ENCODE results near the gene TEX13C. TPM values are rescaled to one million over a fixed set of nuclear protein-coding genes. Genes with fewer than 3 reads are reported as not detected.

TEX13C gene
- total RNA-seq, 1 donor from 2014 or later, result not detected

DNA sequence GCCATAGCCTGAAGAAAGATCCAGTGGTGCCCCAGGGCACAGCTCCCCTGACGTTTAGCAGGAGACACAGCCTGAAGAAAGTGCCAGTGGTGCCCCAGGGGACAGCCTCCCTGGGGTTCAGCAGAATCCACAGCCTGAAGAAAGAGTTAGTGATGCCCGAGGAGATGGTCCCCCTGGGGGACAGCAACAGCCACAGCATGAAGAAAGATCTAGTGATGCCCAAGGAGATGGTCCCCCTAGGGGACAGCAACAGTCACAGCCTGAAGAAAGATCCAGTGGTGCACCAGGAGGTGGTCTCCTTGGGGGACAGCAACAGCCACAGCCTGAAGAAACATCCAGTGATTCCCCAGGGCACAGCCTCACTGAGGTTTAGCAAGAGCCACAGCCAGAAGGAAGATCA lies 2.8 kb downstream of the TEX13C start:
- H3K27ac Mint-ChIP-seq, result no peak overlapping the region
- no peaks in the 10 kb centered on the region for H3K27me3 Mint-ChIP-seq (ENCODE audit: insufficient read depth)
- H3K4me3 Mint-ChIP-seq, result no peak overlapping the region
- DNase-seq (ENCODE audit: low spot score), result no peak
- H3K36me3 Mint-ChIP-seq (ENCODE audit: low read depth), result no peaks in the 10 kb centered on the region
- no peaks in the 10 kb centered on the region for H3K9me3 Mint-ChIP-seq
- intact Hi-C loops (cut with micrococcal nuclease), result no loop called here
- H3K4me1 Mint-ChIP-seq (ENCODE audit: low read depth), result no peaks in the 10 kb centered on the region

DNA sequence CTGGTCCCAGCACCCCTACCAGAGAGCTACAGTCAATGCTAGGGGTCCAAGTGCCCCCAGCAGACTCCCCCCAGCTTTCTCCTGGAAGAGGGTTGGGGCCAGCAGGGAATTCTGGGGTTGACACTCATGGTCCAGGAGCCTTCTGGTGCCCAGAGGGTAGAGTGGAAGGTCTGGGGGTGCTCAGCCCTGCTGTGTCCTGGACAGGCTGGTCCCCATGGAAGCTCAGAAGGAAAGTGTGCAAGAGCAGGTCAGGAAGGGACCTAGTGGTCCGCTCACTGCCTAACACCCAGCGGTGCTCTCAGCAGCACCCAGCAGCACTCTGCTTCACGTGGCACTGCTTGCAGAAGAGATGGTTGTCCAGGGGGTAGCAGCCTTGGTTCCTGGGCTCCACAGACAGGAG lies 6.9 kb downstream of the TEX13C start:
- H3K27ac Mint-ChIP-seq, result no peak overlapping the region
- H3K36me3 Mint-ChIP-seq (ENCODE audit: low read depth), result no peaks in the 10 kb centered on the region
- H3K4me1 Mint-ChIP-seq (ENCODE audit: low read depth), result no peaks in the 10 kb centered on the region
- DNase-seq (ENCODE audit: low spot score), result no peak
- H3K9me3 Mint-ChIP-seq, result no peaks in the 10 kb centered on the region
- no peaks in the 10 kb centered on the region for H3K27me3 Mint-ChIP-seq (ENCODE audit: insufficient read depth)
- no peak overlapping the region for H3K4me3 Mint-ChIP-seq
- intact Hi-C loops (cut with micrococcal nuclease), result no loop called here

DNA sequence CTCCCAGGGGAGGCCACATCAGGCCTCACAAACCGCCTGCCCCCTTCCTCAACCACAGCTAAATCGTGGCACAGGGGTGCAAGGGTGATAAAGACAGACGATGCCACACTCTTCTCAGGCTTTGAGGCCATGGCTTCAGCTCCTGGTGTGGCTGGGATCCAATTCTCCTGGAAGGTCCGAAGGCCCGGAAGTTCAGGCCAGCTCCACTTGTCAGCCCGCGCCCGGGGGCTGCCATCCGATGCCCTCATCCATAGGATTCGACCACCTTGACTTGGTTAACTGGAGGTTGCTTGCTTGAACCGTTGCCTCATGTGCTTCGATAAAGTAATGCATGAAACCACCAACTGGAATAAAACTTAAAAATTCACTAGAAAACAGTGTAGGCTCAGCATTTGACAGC lies 8.2 kb downstream of the TEX13C start:
- Mint-ChIP-seq H3K4me1 (ENCODE audit: low read depth) (no peaks in the 10 kb centered on the region), H3K36me3 (ENCODE audit: low read depth) (no peaks in the 10 kb centered on the region), H3K27me3 (ENCODE audit: insufficient read depth) (no peaks in the 10 kb centered on the region), H3K4me3 (no peak overlapping the region), H3K9me3 (no peaks in the 10 kb centered on the region), H3K27ac (no peak overlapping the region)
- DNase-seq (ENCODE audit: low spot score), result no peak
- intact Hi-C loops (cut with micrococcal nuclease), result no loop called here

DNA sequence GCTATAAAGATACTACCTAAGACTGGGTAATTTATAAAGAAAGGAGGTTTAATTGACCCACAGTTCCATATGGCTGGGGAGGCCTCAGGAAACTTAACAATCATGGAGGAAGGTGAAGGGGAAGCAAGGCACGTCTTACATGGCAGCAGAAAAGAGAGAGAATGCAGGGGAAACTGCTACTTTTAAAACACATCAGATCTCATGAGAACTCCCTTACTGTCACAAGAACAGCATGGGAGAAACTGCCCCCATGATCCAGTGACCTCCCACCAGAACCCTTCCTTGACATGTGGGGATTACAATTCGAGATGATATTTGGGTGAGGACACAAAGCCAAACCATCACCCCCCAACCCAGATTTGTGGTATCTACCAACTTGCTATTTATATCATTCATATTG lies 13.9 kb downstream of the TEX13C start:
- intact Hi-C loops (cut with micrococcal nuclease), result no loop called here
- no peaks in the 10 kb centered on the region for H3K9me3 Mint-ChIP-seq
- no peak overlapping the region for H3K27ac Mint-ChIP-seq
- H3K4me1 Mint-ChIP-seq (ENCODE audit: low read depth), result no peaks in the 10 kb centered on the region
- H3K4me3 Mint-ChIP-seq, result no peak overlapping the region
- no peaks in the 10 kb centered on the region for H3K36me3 Mint-ChIP-seq (ENCODE audit: low read depth)
- no peaks in the 10 kb centered on the region for H3K27me3 Mint-ChIP-seq (ENCODE audit: insufficient read depth)
- DNase-seq (ENCODE audit: low spot score), result no peak

DNA sequence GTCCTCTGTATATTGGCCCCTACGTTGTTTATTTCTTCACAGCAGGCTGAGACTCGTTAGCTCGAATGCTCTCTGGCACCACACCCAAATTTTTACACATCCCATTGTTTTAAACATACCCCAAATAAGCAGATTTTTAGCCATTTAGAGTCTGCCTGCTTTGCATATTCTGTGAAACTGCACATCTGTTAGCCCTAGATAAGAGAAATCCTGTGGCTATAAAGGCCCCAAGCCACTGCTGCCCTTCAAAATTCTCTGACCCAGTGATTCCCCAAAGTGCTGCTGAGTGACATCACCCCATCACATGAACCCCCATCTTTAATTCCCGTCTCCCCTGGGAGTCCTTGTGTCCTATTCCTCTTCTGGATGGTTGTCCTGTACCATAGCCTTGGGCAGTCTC lies 20.8 kb downstream of the TEX13C start:
- no peak overlapping the region for H3K27ac Mint-ChIP-seq
- no peaks in the 10 kb centered on the region for H3K36me3 Mint-ChIP-seq (ENCODE audit: low read depth)
- no peaks in the 10 kb centered on the region for H3K4me1 Mint-ChIP-seq (ENCODE audit: low read depth)
- H3K4me3 Mint-ChIP-seq, result no peak overlapping the region
- DNase-seq (ENCODE audit: low spot score), result no peak
- intact Hi-C loops (cut with micrococcal nuclease), result no loop called here
- H3K9me3 Mint-ChIP-seq, result no peaks in the 10 kb centered on the region
- no peaks in the 10 kb centered on the region for H3K27me3 Mint-ChIP-seq (ENCODE audit: insufficient read depth)

DNA sequence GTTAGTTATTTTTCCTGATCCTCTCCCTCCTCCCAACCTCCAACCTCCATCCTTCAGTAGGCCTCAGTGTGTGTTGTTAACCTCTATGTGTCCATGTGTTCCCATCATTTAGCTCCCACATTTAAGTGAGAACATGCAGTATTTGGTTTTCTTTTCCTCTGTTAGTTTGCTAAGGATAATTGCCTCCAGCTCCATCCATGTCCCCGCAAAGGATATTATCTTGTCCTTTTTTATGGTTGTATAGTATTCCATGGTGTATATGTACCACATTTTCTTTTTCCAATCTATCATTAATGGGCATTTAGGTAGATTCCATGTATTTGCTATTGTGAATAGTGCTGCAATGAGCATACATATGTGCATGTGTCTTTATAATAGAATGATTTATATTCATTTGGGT lies 54.5 kb downstream of the TEX13C start:
- H3K4me3 Mint-ChIP-seq, result no peak overlapping the region
- H3K4me1 Mint-ChIP-seq (ENCODE audit: low read depth), result no peaks in the 10 kb centered on the region

More for the DNA sequence above, 54.5 kb downstream of the TEX13C start:
- DNase-seq (ENCODE audit: low spot score), result no peak
- Mint-ChIP-seq H3K9me3 (no peaks in the 10 kb centered on the region), H3K27me3 (ENCODE audit: insufficient read depth) (no peaks in the 10 kb centered on the region), H3K36me3 (ENCODE audit: low read depth) (no peaks in the 10 kb centered on the region), H3K27ac (no peak overlapping the region)
- intact Hi-C loops (cut with micrococcal nuclease), result no loop called here
